GM19193 (cell line): ENCODE results near the gene ZMIZ1.

ENCODE experiments used
- POLR2A ChIP-seq: IDR thresholded peaks from 4 replicates; pipeline ENCODE4 v1.6.1; 2011; ENCODE audit not compliant: insufficient read depth, insufficient read length; ENCODE audit errors: extremely low read depth

The ZMIZ1 gene

GRCh38 chr10:79360499-79361342 is 292.0 kb downstream of the ZMIZ1 start:
- TF ChIP-seq POLR2A, result no peak

DNA sequence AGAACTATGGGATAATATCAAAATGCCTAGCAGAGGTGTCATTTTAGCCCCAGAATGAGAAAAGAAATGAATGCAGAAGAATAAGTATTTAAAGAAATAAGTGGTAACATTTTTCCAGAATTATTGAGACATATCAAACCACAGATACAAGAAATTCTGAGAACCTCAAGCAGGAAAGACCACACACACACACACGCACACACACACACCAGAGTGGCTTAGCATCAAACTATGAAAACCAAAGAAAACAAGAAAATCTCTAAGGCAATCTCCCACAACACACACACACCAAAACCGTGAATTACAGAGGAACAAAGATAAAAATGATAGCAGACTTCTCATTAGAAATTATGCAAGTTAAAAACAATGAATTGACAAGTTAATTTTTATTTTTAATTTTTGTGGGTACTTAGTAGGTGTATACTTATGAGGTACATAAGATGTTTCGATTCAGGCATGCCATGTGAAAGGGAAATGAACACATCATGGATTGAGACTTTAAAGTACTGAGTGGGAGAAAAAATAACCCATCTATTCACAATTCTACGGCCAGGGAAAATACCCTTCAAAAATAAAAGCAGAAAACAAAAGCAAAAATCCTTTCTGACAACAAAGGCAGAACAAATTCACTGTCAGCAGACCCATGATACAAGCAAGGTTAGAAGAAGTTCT is 293.1 kb downstream of the ZMIZ1 start:
- no peak for TF ChIP-seq POLR2A
